Endothelial cell of umbilical vein (primary cell): ENCODE data around the gene PTPRD. TPM values are rescaled to one million over a fixed set of nuclear protein-coding genes. Genes with fewer than 3 reads are reported as not detected.

ENCODE experiments used
- BruUV-seq: library from RNA; stranded (reverse); fragments of 400-500 nt; replicated peaks from 2 replicates; lab custom pipeline; 2021; lab: Mats Ljungman, UMichigan
- CTCF ChIA-PET: fragments of 300-600, 350-600 bp; sonication (Branson Sonifier 250); formaldehyde crosslinking; loops from one replicate; lab custom pipeline; 2021; ENCODE audit warnings: antibody characterized with exemption, inconsistent platforms; lab: Charles Lee
- POLR2A ChIA-PET: fragments of 300-600, 350-600 bp; sonication (Branson Sonifier 250); formaldehyde crosslinking; loops from one replicate; lab custom pipeline; 2021; ENCODE audit warnings: antibody characterized with exemption, inconsistent platforms; lab: Charles Lee
- DNase-seq: peaks from one replicate; pipeline ENCODE4 v3.0.0-alpha.2; 2011; ENCODE audit warnings: low read depth, low spot score
- FAIRE-seq: peaks from 2 replicates; lab custom pipeline; 2011; peaks lifted over from hg19 to GRCh38; lab: Jason Lieb, UNC
- H2AFZ ChIP-seq: 2 replicates; pipeline ENCODE4 v1.6.0; 2012; ENCODE audit warnings: low read depth, low read length, control low read depth, inconsistent platforms
- H3K27ac ChIP-seq: 2 replicates; pipeline ENCODE4 v1.5.1; 2011; ENCODE audit warnings: low read depth, mild to moderate bottlenecking, control low read depth, low read length, moderate library complexity; ENCODE audit not compliant: insufficient read depth
- H3K27me3 ChIP-seq, 2 experiments: 2 replicates each; pipeline versions ENCODE4 v1.6.0 to v1.6.1; 2011; ENCODE audit warnings: low read length in 2 of 2, mixed read lengths in 1 of 2; ENCODE audit not compliant: control insufficient read depth in 2 of 2, insufficient read depth in 2 of 2
- H3K36me3 ChIP-seq, 2 experiments: 2 replicates in 1 of 2; 3 replicates in 1 of 2; pipeline ENCODE4 v1.5.1; 2011; ENCODE audit warnings: low read length in 2 of 2, mild to moderate bottlenecking in 1 of 2, moderate library complexity in 1 of 2; ENCODE audit not compliant: control insufficient read depth in 2 of 2, insufficient read depth in 2 of 2; ENCODE audit errors: extremely low read depth in 1 of 2
- H3K4me1 ChIP-seq: 3 replicates; pipeline ENCODE4 v1.5.1; 2011; ENCODE audit warnings: mild to moderate bottlenecking, low read length; ENCODE audit not compliant: control insufficient read depth, insufficient read depth; ENCODE audit errors: extremely low read depth
- H3K4me2 ChIP-seq: 2 replicates; pipeline ENCODE4 v1.6.1; 2011; ENCODE audit warnings: low read length, control low read depth, mixed read lengths; ENCODE audit not compliant: insufficient read depth
- H3K4me3 ChIP-seq, 3 experiments: fragments of 200-600 bp in 1 of 3; sonication (generic), shearing (Covaris generic) in 1 of 3; replicated peaks in 1 of 3; 2 replicates each; pipeline ENCODE4 v1.5.1; 2011 to 2016; ENCODE audit warnings: control low read depth in 3 of 3, low read length in 3 of 3, mild to moderate bottlenecking in 2 of 3, inconsistent platforms in 1 of 3, low read depth in 1 of 3, moderate library complexity in 1 of 3; ENCODE audit not compliant: insufficient read depth in 1 of 3
- H3K79me2 ChIP-seq: 2 replicates; pipeline ENCODE4 v1.6.0; 2012; ENCODE audit warnings: low read length, inconsistent platforms; ENCODE audit not compliant: control insufficient read depth, insufficient read depth
- H3K9ac ChIP-seq: replicated peaks from 2 replicates; pipeline ENCODE3; 2011; ENCODE audit warnings: low read length, control low read depth; ENCODE audit not compliant: insufficient read depth; ENCODE audit errors: extremely low read depth
- H3K9me1 ChIP-seq: replicated peaks from 3 replicates; pipeline ENCODE4 v1.6.0; 2011; ENCODE audit warnings: mild to moderate bottlenecking, low read length; ENCODE audit not compliant: control insufficient read depth, insufficient read depth; ENCODE audit errors: extremely low read depth
- H3K9me3 ChIP-seq: replicated peaks from 2 replicates; pipeline ENCODE4 v1.5.1; 2012; ENCODE audit warnings: low read length, inconsistent platforms; ENCODE audit not compliant: control insufficient read depth, insufficient read depth
- H4K20me1 ChIP-seq: replicated peaks from 2 replicates; pipeline ENCODE3; 2011; ENCODE audit warnings: mild to moderate bottlenecking, low read length; ENCODE audit not compliant: control insufficient read depth, insufficient read depth; ENCODE audit errors: extremely low read depth
- EZH2 ChIP-seq: IDR thresholded peaks from 2 replicates; pipeline ENCODE4 v1.6.1; 2012; ENCODE audit warnings: borderline replicate concordance, low read depth, mild to moderate bottlenecking, moderate library complexity, low read length, inconsistent platforms; ENCODE audit not compliant: severe bottlenecking
- FOS ChIP-seq: IDR thresholded peaks from 2 replicates; pipeline ENCODE4 v1.6.1; 2011; ENCODE audit warnings: mild to moderate bottlenecking, low read length, moderate library complexity, borderline replicate concordance; ENCODE audit not compliant: insufficient read depth
- GATA2 ChIP-seq: IDR thresholded peaks from 2 replicates; pipeline ENCODE4 v1.7.0; 2011; ENCODE audit warnings: low read depth, mild to moderate bottlenecking, moderate library complexity, mixed read lengths, low read length; ENCODE audit not compliant: insufficient read length, insufficient read depth
- JUN ChIP-seq: IDR thresholded peaks from 2 replicates; pipeline ENCODE4 v1.6.1; 2011; ENCODE audit warnings: borderline replicate concordance, low read depth; ENCODE audit not compliant: insufficient read length, insufficient read depth
- MAX ChIP-seq: IDR thresholded peaks from 2 replicates; pipeline ENCODE4 v1.6.1; 2011; ENCODE audit not compliant: insufficient read depth, insufficient read length
- MYC ChIP-seq: IDR thresholded peaks from one replicate; pipeline ENCODE4 v1.6.1; 2011; ENCODE audit warnings: mild to moderate bottlenecking, low read depth, low read length
- POLR2A ChIP-seq: IDR thresholded peaks from 2 replicates; pipeline ENCODE4 v1.6.1; 2012; ENCODE audit warnings: low read depth, mild to moderate bottlenecking, control low read depth, low read length
- POLR2AphosphoS5 ChIP-seq: IDR thresholded peaks from 2 replicates; pipeline ENCODE4 v1.6.1; 2012; ENCODE audit warnings: low read depth, mild to moderate bottlenecking, control low read depth, low read length, moderate library complexity; ENCODE audit not compliant: insufficient read depth
- dilution Hi-C: fragments of 300-500 bp; cut with MboI; formaldehyde crosslinking; loops from one replicate; pipeline ENCODE4 v1.15.0; 2019; ENCODE audit warnings: low sequenced_read_pairs; ENCODE audit not compliant: extremely low pct_ligation_motif_present
- intact Hi-C: fragments of 100-400 bp; cut with micrococcal nuclease; formaldehyde crosslinking; loops from one replicate; pipeline ENCODE4 v1.10.0; 2022
- polyA plus RNA-seq, 4 experiments: library from polyadenylated mRNA; depleted of rRNA in 3 of 4; stranded (reverse) in 3 of 4; unstranded in 1 of 4; fragments of >200 nt; gene quantifications; 2 replicates each; pipeline versions ENCODE4 v1.2.1 to v1.2.3, GENCODE V29; 2011 to 2012; ENCODE audit warnings: missing spikeins in 1 of 4
- total RNA-seq: library from RNA; stranded (reverse); gene quantifications from 2 replicates; pipeline ENCODE4 v1.2.3, GENCODE V29; 2021
- TF ChIP-seq, protein P1 (sequence below), 2 donors: IDR thresholded peaks; 1 replicate in 1 of 2; 2 replicates in 1 of 2; pipeline ENCODE4 v1.5.1; 2011; ENCODE audit warnings: low read length in 2 of 2, mild to moderate bottlenecking in 2 of 2, moderate library complexity in 2 of 2, control low read depth in 1 of 2, inconsistent platforms in 1 of 2, low read depth in 1 of 2; ENCODE audit not compliant: insufficient read depth in 1 of 2; ENCODE audit errors: extremely low read depth in 1 of 2

The PTPRD gene
- total and polyA plus RNA-seq, 2 donors (not counting 3 experiments of a cell fraction or from before 2014, with no cell fraction given) = 5.5 to 5.7 TPM

DNA sequence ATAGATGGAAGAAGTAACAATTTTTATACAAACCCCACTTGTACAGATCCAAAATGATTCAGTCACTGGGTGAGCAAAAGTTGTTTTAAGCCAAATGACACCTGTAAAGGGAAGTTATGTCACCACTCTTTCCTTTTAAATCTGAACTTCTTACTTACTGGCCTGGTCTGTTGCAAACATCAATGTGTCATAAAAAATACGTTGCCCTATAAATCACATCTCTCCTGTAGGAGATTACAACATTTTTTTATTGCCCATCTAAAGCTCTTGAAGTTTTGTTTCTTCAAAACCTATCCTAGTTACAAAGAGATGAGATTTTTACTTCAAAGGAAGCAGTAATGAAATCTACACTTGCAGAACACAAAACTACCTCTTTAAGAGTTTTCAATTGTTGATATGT lies 1725.4 kb downstream of the PTPRD start:
- Histone ChIP-seq H3K4me2 (no peak overlapping the region), H3K4me3 (no peak overlapping the region), H3K27me3 (no peaks in the 10 kb centered on the region), H3K4me1 (no peaks in the 10 kb centered on the region), H3K36me3 (no peaks in the 10 kb centered on the region), H3K79me2 (no peaks in the 10 kb centered on the region), H3K9me1 (no peaks in the 10 kb centered on the region), H2AFZ (no peak overlapping the region), H3K9me3 (no peaks in the 10 kb centered on the region), H3K27ac (no peak overlapping the region), H4K20me1 (no peaks in the 10 kb centered on the region), H3K9ac (no peak overlapping the region)
- TF ChIP-seq MAX = no peak
- TF ChIP-seq MYC = no peak
- no peak for TF ChIP-seq POLR2AphosphoS5
- TF ChIP-seq GATA2 = no peak
- no peak for TF ChIP-seq POLR2A
- no peak for TF ChIP-seq FOS
- no peak for TF ChIP-seq EZH2
- TF ChIP-seq, protein P1, sequence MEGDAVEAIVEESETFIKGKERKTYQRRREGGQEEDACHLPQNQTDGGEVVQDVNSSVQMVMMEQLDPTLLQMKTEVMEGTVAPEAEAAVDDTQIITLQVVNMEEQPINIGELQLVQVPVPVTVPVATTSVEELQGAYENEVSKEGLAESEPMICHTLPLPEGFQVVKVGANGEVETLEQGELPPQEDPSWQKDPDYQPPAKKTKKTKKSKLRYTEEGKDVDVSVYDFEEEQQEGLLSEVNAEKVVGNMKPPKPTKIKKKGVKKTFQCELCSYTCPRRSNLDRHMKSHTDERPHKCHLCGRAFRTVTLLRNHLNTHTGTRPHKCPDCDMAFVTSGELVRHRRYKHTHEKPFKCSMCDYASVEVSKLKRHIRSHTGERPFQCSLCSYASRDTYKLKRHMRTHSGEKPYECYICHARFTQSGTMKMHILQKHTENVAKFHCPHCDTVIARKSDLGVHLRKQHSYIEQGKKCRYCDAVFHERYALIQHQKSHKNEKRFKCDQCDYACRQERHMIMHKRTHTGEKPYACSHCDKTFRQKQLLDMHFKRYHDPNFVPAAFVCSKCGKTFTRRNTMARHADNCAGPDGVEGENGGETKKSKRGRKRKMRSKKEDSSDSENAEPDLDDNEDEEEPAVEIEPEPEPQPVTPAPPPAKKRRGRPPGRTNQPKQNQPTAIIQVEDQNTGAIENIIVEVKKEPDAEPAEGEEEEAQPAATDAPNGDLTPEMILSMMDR (IDR thresholded peaks at IDR 0.05; ENCODE audit: extremely low read depth in 1 of 2, insufficient read depth in 1 of 2, low read depth in 1 of 2, low read length in 2 of 2) = no peak
- TF ChIP-seq JUN = no peak
- FAIRE-seq (no peak), DNase-seq (no peak)
- dilution Hi-C loops (no loop called here), intact Hi-C loops (no loop called here)
- no TSS peak for BruUV-seq
- POLR2A ChIA-PET = no interaction called here
- CTCF ChIA-PET = no interaction called here
